ENCODE results near the gene PDZD7.

Gene PDZD7

DNA sequence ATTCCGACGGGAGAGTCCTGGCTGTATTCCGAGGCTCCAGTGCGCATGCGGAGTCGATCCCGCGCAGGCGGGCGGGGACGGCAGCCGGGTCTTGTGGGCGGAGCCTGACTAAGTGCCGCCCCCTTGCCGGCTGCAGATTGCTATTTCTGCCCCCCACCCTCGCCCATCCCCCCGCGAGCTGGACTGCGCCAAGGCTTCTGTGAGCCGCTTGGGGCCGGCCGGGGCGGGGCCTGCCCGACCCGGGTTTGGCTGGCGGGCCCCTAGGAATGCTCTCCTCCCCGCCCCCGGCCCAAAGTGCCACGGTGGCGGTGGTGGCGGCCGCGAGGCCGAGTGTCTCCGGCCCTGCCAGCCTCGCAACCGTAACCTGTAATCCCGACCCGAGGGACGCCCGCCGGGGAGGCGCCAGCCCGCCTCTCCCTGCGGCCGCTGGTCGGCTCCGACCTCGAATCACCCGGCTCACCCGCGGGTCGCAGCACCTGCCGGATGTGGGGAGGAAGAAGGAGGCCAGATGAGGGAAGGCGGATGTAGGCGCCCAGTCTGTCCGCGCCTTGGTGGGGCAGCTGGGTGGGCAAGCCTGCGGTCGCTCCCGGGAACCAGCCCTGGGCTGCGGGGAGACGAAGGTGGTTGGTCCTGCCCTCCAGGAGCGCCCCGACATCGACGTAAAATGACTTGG, 30.2 kb upstream of the PDZD7 start:
- peak; percentile 81 to 92 for DNase-seq

- DNase-seq, result peak; percentile 78 to 91
Observed at GRCh38 chr10:101060036-101060950, 29.4 kb upstream of the PDZD7 start.

DNA sequence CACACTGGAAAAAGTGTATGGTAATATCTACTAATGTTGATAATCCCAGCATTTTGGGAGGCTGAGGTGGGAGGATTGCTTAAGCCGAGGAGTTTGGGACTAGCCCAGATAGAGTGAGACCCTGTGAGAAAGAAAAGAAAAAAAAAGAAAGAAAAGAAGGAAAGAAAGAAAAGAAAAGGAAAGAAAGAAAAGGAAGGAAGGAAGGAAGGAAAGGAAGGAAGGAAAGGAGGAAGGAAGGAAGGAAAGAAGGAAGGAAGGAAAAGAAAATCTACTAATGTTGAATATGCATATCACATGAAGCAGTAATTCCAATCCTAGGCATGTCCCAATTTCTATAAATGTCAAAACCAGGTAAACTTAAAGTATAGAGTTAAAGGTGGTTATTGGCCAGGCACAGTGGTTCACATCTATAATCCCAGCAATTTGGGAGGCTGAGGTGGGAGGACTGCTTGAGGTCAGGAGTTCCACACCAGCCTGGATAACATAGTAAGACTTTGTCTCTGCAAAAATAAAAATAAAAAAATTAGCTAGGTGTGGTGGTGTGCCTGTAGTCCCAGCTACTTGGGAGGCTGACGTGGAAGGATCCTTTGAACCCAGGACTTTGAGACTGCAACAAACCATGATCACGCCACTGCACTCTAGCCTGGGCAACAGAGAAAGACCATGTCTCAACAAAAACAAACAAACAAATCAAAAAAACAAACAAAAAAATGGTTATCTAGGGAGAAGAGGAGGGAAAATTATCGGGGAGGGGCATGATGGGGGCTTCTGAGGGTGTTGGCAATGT, 25.6 kb upstream of the PDZD7 start:
- no peak for DNase-seq

GRCh38 chr10:101055411-101055810, 24.5 kb upstream of the PDZD7 start:
- no peak for DNase-seq

- no peak for DNase-seq
Observed at GRCh38 chr10:101054876-101055275, 23.9 kb upstream of the PDZD7 start.

DNA sequence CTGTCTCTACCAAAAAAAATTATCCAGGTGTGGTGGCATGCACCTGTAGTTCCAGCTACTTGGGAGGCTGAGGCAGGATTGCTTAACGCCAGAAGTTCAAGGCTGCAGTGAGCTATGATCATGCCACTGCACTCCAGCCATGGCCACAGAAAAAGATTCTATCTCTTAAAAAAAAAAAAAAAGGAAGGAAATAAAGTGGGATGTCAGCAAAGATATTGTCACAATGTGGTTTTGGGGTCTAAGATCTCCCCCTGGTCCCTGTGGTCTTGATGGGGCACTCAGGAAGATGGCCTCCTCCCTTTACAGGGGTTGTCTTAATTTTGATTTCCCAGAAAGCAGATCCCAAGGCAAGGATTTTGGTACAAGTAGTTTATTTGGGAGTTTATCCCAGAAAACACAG, 23.4 kb upstream of the PDZD7 start:
- no peak for DNase-seq

DNA sequence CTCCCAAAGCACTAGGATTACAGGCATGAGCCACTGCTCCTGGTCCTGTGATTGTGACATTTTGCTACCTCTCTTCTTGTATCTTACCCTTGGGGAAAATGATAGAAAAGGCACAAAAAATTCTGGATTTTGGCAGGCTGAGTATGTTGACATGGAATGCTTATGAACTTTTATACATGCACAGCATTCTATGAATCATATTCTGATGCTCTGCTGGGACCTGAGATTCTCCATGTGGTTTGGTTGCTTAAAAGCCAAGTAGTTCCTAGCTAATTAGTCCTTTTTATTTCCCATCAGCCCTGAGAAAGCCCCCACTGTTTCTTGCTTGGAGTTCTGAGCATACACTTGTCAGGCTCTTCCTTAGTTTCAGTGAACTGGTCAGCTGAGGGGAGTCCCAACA, 22.6 kb upstream of the PDZD7 start:
- DNase-seq, result no peak

DNA sequence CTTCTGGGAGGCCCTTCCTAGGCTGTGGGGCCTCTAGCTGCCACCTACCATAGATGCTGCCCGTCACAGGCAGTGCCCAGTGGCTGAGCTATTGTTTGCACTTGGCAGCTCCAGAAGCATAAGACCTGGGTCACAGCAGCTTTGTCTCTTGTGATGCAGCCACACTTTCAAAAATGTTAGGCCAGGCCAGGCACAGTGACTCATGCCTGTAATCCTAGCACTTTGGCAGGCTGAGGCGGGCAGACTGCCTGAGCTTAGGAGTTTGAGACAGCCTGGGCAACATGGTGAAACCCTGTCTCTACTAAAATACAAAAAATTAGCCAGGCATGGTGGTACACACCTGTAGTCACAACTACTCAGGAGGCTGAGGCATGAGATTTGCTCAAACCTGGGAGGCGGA, 21.4 kb upstream of the PDZD7 start:
- peak in 1 of 2 experiments; percentile 41 for DNase-seq

GRCh38 chr10:101050208-101051069, 19.5 kb upstream of the PDZD7 start:
- peak in 1 of 2 experiments; percentile 63 for DNase-seq

GRCh38 chr10:101047961-101048892, 17.3 kb upstream of the PDZD7 start:
- DNase-seq, result no peak

- DNase-seq, result no peak
Observed at GRCh38 chr10:101047268-101047667, 16.3 kb upstream of the PDZD7 start.

GRCh38 chr10:101046332-101047238, 15.7 kb upstream of the PDZD7 start:
- DNase-seq, result no peak

DNA sequence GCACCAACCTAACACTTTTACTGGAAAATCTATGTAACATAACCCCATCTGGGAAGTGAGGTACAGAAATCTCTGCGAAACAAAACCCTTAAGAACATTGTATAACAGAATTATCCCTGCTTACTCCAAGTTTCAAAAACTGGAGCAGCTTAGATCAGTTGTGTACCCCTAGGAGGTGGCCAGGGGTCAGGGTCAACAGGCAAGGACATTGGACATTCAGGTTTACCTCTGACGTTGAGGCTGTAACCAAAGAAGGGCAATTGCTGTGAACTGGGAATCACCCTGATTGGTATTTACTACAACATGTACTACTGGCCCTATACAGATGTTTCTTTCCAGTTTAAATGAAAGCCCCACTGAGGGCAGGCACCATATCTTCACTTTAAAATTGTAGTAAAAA, 13.2 kb upstream of the PDZD7 start:
- DNase-seq, result no peak

DNA sequence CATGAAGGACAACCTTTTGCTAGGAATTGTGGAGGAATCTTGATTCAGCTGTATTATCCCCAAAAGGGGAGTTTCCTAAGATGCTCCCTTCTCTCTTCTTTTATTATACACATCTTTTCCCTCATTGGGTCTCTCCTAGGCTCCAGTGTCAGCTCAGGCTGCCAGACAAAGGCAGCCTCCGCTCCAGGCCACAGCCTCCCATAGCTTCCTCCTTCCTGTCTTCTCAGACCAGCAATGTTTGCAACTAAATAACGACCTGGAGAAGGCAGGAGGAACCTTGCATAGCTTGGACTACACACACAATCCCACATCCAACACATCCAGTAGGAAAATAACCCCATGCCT, 12.4 kb upstream of the PDZD7 start:
- no peak for DNase-seq

- DNase-seq, result peak; percentile 50 to 88
Observed at GRCh38 chr10:101042667-101043362, 11.9 kb upstream of the PDZD7 start.

DNA sequence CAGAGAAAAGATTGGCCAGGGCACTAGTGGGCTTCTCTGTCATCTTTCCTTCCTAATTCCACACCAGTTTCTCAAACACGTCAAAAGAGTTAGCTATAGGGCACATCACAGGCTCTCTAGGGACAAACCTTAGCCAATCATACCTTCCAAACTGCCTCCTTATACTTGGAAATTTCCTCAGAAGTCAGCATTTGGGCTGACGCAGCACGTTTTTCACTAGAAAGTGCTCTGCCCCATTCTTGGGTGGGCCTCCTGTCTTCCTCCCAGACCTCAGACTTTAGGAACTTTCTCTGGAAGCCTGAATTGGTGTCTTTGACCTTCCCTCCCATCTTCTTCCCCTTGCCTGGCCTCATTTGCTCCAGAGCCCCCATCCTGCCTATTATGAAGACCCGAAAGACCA, 11.2 kb upstream of the PDZD7 start:
- no peak for DNase-seq

DNA sequence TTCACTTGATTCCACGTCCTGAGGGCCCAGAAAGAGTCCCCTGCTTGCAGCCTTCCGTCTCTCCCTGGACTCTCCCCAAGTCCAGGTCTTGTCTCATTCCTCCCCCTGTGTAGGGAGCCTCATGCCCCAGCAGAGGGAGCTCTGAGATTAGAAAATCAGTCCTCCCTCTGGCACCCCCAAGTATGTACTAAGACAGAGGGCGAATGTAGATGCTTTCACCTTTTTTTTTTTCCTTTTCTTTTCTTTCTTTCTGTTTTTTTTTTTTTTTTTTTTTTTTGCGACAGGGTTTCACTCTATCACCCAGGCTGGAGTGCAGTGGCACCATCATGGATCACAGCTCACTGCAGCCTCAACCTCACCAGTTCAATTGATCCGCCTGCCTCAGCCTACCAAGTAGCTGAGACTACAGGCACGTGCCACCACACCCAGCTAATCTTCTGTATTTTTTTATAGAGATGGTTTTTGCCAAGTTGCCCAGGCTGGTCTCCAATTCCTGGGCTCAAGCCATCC, 10.4 kb upstream of the PDZD7 start:
- peak; percentile 11 to 69 for DNase-seq

- no peak for DNase-seq
Observed at GRCh38 chr10:101040851-101041250, 9.9 kb upstream of the PDZD7 start.

GRCh38 chr10:101040061-101040460, 9.1 kb upstream of the PDZD7 start:
- DNase-seq, result no peak

Data from NCI-H446 (cell line).